CD14-positive monocyte (primary cell): ENCODE data around the gene PEG3. TPM values are rescaled to one million over a fixed set of nuclear protein-coding genes. Genes with fewer than 3 reads are reported as not detected.

Experiments used
- DNase-seq, 3 donors: peaks; one replicate each; pipeline ENCODE4 v3.0.0-alpha.2; 2011 to 2022
- H2AFZ ChIP-seq: 2 replicates; pipeline ENCODE4 v1.6.0; 2012; ENCODE audit warnings: mild to moderate bottlenecking, low read depth, low read length, inconsistent platforms; ENCODE audit not compliant: insufficient read depth, poor library complexity, severe bottlenecking
- H3K27ac ChIP-seq, 2 donors: 1 replicate in 1 of 2; 2 replicates in 1 of 2; pipeline ENCODE4 v1.5.1; 2012 to 2013; ENCODE audit warnings: low read length in 2 of 2, control low read depth in 1 of 2, inconsistent platforms in 1 of 2, low read depth in 1 of 2, mild to moderate bottlenecking in 1 of 2
- H3K27me3 ChIP-seq, 2 donors: one replicate each; pipeline versions ENCODE4 v1.6.0 to v1.6.1; 2011 to 2013; ENCODE audit warnings: low read length in 2 of 2; ENCODE audit not compliant: control insufficient read depth in 2 of 2, insufficient read depth in 2 of 2
- H3K36me3 ChIP-seq, 2 donors: replicated peaks in 1 of 2; 1 replicate in 1 of 2; 2 replicates in 1 of 2; pipeline versions ENCODE4 v1.5.1 to v1.6.1; 2012 to 2013; ENCODE audit warnings: low read length in 2 of 2, control low read depth in 1 of 2, inconsistent platforms in 1 of 2, mild to moderate bottlenecking in 1 of 2; ENCODE audit not compliant: insufficient read depth in 2 of 2, control insufficient read depth in 1 of 2
- H3K4me1 ChIP-seq, 2 donors: 1 replicate in 1 of 2; 2 replicates in 1 of 2; pipeline versions ENCODE4 v1.5.1 to v1.6.1; 2012 to 2013; ENCODE audit warnings: low read length in 2 of 2, control low read depth in 1 of 2, inconsistent platforms in 1 of 2, mild to moderate bottlenecking in 1 of 2, moderate library complexity in 1 of 2; ENCODE audit not compliant: insufficient read depth in 2 of 2, control insufficient read depth in 1 of 2
- H3K4me2 ChIP-seq: replicated peaks from 2 replicates; pipeline ENCODE3; 2012; ENCODE audit warnings: low read length, moderate library complexity, mild to moderate bottlenecking; ENCODE audit not compliant: poor library complexity, severe bottlenecking; ENCODE audit errors: extremely low read depth
- H3K4me3 ChIP-seq, 3 experiments: fragments of 200-600 bp in 1 of 3; sonication (generic) in 1 of 3; replicated peaks in 1 of 3; 1 replicate in 2 of 3; 2 replicates in 1 of 3; pipeline ENCODE4 v1.5.1; 2011 to 2013; ENCODE audit warnings: low read length in 3 of 3, mild to moderate bottlenecking in 3 of 3, control low read depth in 2 of 3, low read depth in 2 of 3, inconsistent platforms in 1 of 3, moderate library complexity in 1 of 3
- H3K79me2 ChIP-seq: 2 replicates; pipeline ENCODE4 v1.6.0; 2012; ENCODE audit warnings: mild to moderate bottlenecking, control low read depth, inconsistent platforms, low read length, moderate library complexity; ENCODE audit not compliant: insufficient read depth
- H3K9ac ChIP-seq: 2 replicates; pipeline ENCODE4 v1.6.0; 2017; ENCODE audit warnings: low read length, mild to moderate bottlenecking; ENCODE audit not compliant: insufficient read depth, poor library complexity, severe bottlenecking
- H3K9me3 ChIP-seq, 2 donors: replicated peaks in 1 of 2; 1 replicate in 1 of 2; 2 replicates in 1 of 2; pipeline versions ENCODE4 v1.5.1 to v1.6.1; 2012 to 2013; ENCODE audit warnings: low read length in 2 of 2, control low read depth in 1 of 2; ENCODE audit not compliant: control insufficient read depth in 1 of 2, insufficient read depth in 1 of 2
- H4K20me1 ChIP-seq: 2 replicates; pipeline ENCODE4 v1.6.0; 2012; ENCODE audit warnings: mild to moderate bottlenecking, low read length, control low read depth, moderate library complexity; ENCODE audit not compliant: insufficient read depth
- H3K27ac Mint-ChIP-seq, 7 donors: one replicate each; pipeline ENCODE4 v1.8.0; 2020; ENCODE audit warnings: mild to moderate bottlenecking in 7 of 7, mixed read lengths in 7 of 7, moderate library complexity in 6 of 7, inconsistent platforms in 2 of 7
- H3K27me3 Mint-ChIP-seq, 3 donors: one replicate each; pipeline ENCODE4 v1.8.0; 2021 to 2022; ENCODE audit warnings: low read depth in 3 of 3, mild to moderate bottlenecking in 3 of 3, mixed read lengths in 3 of 3, moderate library complexity in 3 of 3, inconsistent platforms in 1 of 3
- H3K36me3 Mint-ChIP-seq, 2 donors: one replicate each; pipeline ENCODE4 v1.8.0; 2020; ENCODE audit warnings: mixed read lengths in 2 of 2, inconsistent platforms in 1 of 2, mild to moderate bottlenecking in 1 of 2
- H3K4me1 Mint-ChIP-seq: one replicate; pipeline ENCODE4 v1.8.0; 2020; ENCODE audit warnings: mild to moderate bottlenecking, mixed read lengths
- H3K4me3 Mint-ChIP-seq, 2 donors: one replicate each; pipeline ENCODE4 v1.8.0; 2020; ENCODE audit warnings: mild to moderate bottlenecking in 2 of 2, mixed read lengths in 2 of 2, moderate library complexity in 1 of 2
- H3K9me3 Mint-ChIP-seq, 7 donors: one replicate each; pipeline ENCODE4 v1.8.0; 2020 to 2022; ENCODE audit warnings: mixed read lengths in 7 of 7, mild to moderate bottlenecking in 6 of 7, moderate library complexity in 6 of 7, inconsistent platforms in 2 of 7
- CTCF ChIP-seq: fragments of 200-600 bp; IDR thresholded peaks from one replicate; pipeline ENCODE4 v1.8.0; 2022; ENCODE audit warnings: antibody characterized with exemption, mild to moderate bottlenecking
- whole genome bisulfite sequencing: methylation state at CpG from one replicate; pipeline ENCODE4 v1.1.5; 2013; ENCODE audit warnings: missing lambda C conversion rate; ENCODE audit not compliant: insufficient coverage; 5-methylcytosine and 5-hydroxymethylcytosine counted together
- intact Hi-C, 2 donors: fragments of 100-400 bp; cut with micrococcal nuclease; formaldehyde crosslinking; loops; one replicate each; pipeline versions ENCODE4 v1.15.0 to v1.15.1; 2023
- polyA plus RNA-seq, 3 donors: library from polyadenylated mRNA; depleted of rRNA in 1 of 3; unstranded in 2 of 3; stranded (reverse) in 1 of 3; fragments of 300-500 nt in 2 of 3; fragments of >200 nt in 1 of 3; fragmentation: Illumina TruSeq in 2 of 3; gene quantifications; 1 replicate in 2 of 3; 2 replicates in 1 of 3; pipeline ENCODE4 v1.2.3, GENCODE V29; 2012 to 2021

PEG3 gene
- polyA plus RNA-seq, 3 donors: 0.05 to 0.07 TPM; not detected in 1

- intact Hi-C loops: no loop called here
- Mint-ChIP-seq H3K36me3 (peaks cover 2 to 3% of the 10 kb centered on the region in 2 donors), H3K9me3 (peaks cover 38 to 71% (median 58%) of the 10 kb centered on the region in 7 donors), H3K4me1 (peaks cover 14% of the 10 kb centered on the region), H3K27me3 (peaks cover 13 to 30% (median 23%) of the 10 kb centered on the region in 3 donors), H3K27ac (peak overlapping the region in 6 of 7 donors; percentile 7 to 72 (median 60)), H3K4me3 (peak overlapping the region; percentile 69 to 81)
- no peaks in the 10 kb centered on the region for H3K36me3 ChIP-seq
- H3K4me3 ChIP-seq: peak overlapping the region; percentile 13 to 70 (median 37)
- peaks cover 59 to 85% of the 10 kb centered on the region in 2 donors for H3K9me3 ChIP-seq
- H3K4me1 ChIP-seq: peaks cover 27 to 30% of the 10 kb centered on the region in 2 donors
- peak overlapping the region; percentile 16 to 48 for H3K27ac ChIP-seq
- H3K9ac ChIP-seq: peak overlapping the region; percentile 25
- no peaks in the 10 kb centered on the region for H3K79me2 ChIP-seq
- H3K27me3 ChIP-seq: peaks cover 7 to 31% of the 10 kb centered on the region in 2 donors
- DNase-seq: peak; percentile 14 to 65 (median 41)
- no peak for TF ChIP-seq CTCF
- H3K4me2 ChIP-seq: peak overlapping the region; percentile 71
- no peaks in the 10 kb centered on the region for H4K20me1 ChIP-seq
- H2AFZ ChIP-seq: peak overlapping the region; percentile 67
- WGBS: 48% methylated on average over 38 of the region's 44 CpGs
Measured at GRCh38 chr19:56838024-56838908, 2.3 kb downstream of the PEG3 start.

- Histone ChIP-seq H2AFZ (peak overlapping the region; percentile 67), H3K9ac (no peak overlapping the region), H3K27me3 (peaks cover 6 to 27% of the 10 kb centered on the region in 2 donors), H3K4me3 (peak overlapping the region in 1 of 3 experiments; percentile 70), H3K79me2 (no peaks in the 10 kb centered on the region), H3K4me2 (peak overlapping the region; percentile 71), H3K36me3 (no peaks in the 10 kb centered on the region), H3K9me3 (peaks cover 66 to 81% of the 10 kb centered on the region in 2 donors), H3K4me1 (peaks cover 27 to 30% of the 10 kb centered on the region in 2 donors), H3K27ac (no peak overlapping the region), H4K20me1 (no peaks in the 10 kb centered on the region)
- WGBS: 46% methylated on average over 25 of the region's 25 CpGs
- TF ChIP-seq CTCF: peak; percentile 46
- Mint-ChIP-seq H3K36me3 (peaks cover 2 to 3% of the 10 kb centered on the region in 2 donors), H3K9me3 (peaks cover 39 to 77% (median 61%) of the 10 kb centered on the region in 7 donors), H3K4me1 (peaks cover 14% of the 10 kb centered on the region), H3K27ac (peak overlapping the region in 4 of 7 donors; percentile 13 to 69 (median 40)), H3K4me3 (peak overlapping the region; percentile 69 to 81), H3K27me3 (peaks cover 13 to 30% (median 23%) of the 10 kb centered on the region in 3 donors)
- intact Hi-C loops: no loop called here
- peak in 2 of 3 donors; percentile 5 to 30 for DNase-seq
Measured at GRCh38 chr19:56837492-56838023, 3.0 kb downstream of the PEG3 start.
